Measurements from ENCODE around the gene PUM2.

Gene PUM2

GRCh38 chr2:20368706-20369105 lies 18.1 kb upstream of the PUM2 start:
- TF ChIP-seq USF1 (IDR thresholded peaks at IDR 0.05) (no peak), ZBTB7A (IDR thresholded peaks at IDR 0.05; ENCODE audit: low read depth) (no peak), YY1 (IDR thresholded peaks at IDR 0.05; ENCODE audit: low read depth) (no peak), TAF1 (IDR thresholded peaks at IDR 0.05; ENCODE audit: low read depth) (no peak), MAX (IDR thresholded peaks at IDR 0.05) (no peak), EGR1 (IDR thresholded peaks at IDR 0.05) (no peak), CREB1 (IDR thresholded peaks at IDR 0.05; ENCODE audit: low read depth) (no peak), CEBPB (IDR thresholded peaks at IDR 0.05) (no peak), FOXM1 (IDR thresholded peaks at IDR 0.05; ENCODE audit: borderline replicate concordance, low read depth) (no peak), TCF12 (IDR thresholded peaks at IDR 0.05; ENCODE audit: low read depth) (no peak), NFIC (IDR thresholded peaks at IDR 0.05) (no peak), RAD21 (IDR thresholded peaks at IDR 0.05; ENCODE audit: low read depth) (no peak), REST (IDR thresholded peaks at IDR 0.05; ENCODE audit: low read depth) (no peak), TEAD4 (IDR thresholded peaks at IDR 0.05) (no peak)

- TF ChIP-seq TCF12 (IDR thresholded peaks at IDR 0.05; ENCODE audit: low read depth) (no peak), CEBPB (IDR thresholded peaks at IDR 0.05) (no peak), ZBTB7A (IDR thresholded peaks at IDR 0.05; ENCODE audit: low read depth) (no peak)
Observed at GRCh38 chr2:20366672-20367116, 16.1 kb upstream of the PUM2 start.

- no peak for TF ChIP-seq NFIC (IDR thresholded peaks at IDR 0.05)
Observed at GRCh38 chr2:20365249-20365817, 14.7 kb upstream of the PUM2 start.

- TF ChIP-seq REST (IDR thresholded peaks at IDR 0.05; ENCODE audit: low read depth), result no peak
- TF ChIP-seq EGR1 (IDR thresholded peaks at IDR 0.05), result no peak
Observed at GRCh38 chr2:20363578-20363977, 12.9 kb upstream of the PUM2 start.

GRCh38 chr2:20362701-20363435 lies 12.2 kb upstream of the PUM2 start:
- TF ChIP-seq EP300 (IDR thresholded peaks at IDR 0.05; ENCODE audit: borderline replicate concordance), result no peak
- no peak for TF ChIP-seq CEBPB (IDR thresholded peaks at IDR 0.05)
- no peak for TF ChIP-seq ZBTB7A (IDR thresholded peaks at IDR 0.05; ENCODE audit: low read depth)
- TF ChIP-seq RAD21 (IDR thresholded peaks at IDR 0.05; ENCODE audit: low read depth), result no peak
- no peak for TF ChIP-seq TCF12 (IDR thresholded peaks at IDR 0.05; ENCODE audit: low read depth)
- TF ChIP-seq USF1 (IDR thresholded peaks at IDR 0.05), result no peak
- no peak for TF ChIP-seq EGR1 (IDR thresholded peaks at IDR 0.05)
- no peak for TF ChIP-seq REST (IDR thresholded peaks at IDR 0.05; ENCODE audit: low read depth)
- TF ChIP-seq TAF1 (IDR thresholded peaks at IDR 0.05; ENCODE audit: low read depth), result no peak
- TF ChIP-seq MAX (IDR thresholded peaks at IDR 0.05), result no peak
- no peak for TF ChIP-seq FOXM1 (IDR thresholded peaks at IDR 0.05; ENCODE audit: borderline replicate concordance, low read depth)
- TF ChIP-seq YY1 (IDR thresholded peaks at IDR 0.05; ENCODE audit: low read depth), result no peak
